Astrocyte (in vitro differentiated cells and primary cell): Measurements from ENCODE around the gene ANXA2. TPM values are rescaled to one million over a fixed set of nuclear protein-coding genes. Genes with fewer than 3 reads are reported as not detected.

ENCODE experiments used
- DNase-seq: peaks from one replicate; pipeline ENCODE4 v3.0.0-alpha.2; 2010; ENCODE audit warnings: low read depth
- FAIRE-seq: peaks from 2 replicates; lab custom pipeline; 2011; peaks lifted over from hg19 to GRCh38; lab: Jason Lieb, UNC
- H2AFZ ChIP-seq: 2 replicates; pipeline ENCODE4 v1.6.0; 2012; ENCODE audit warnings: low read depth, low read length, inconsistent platforms
- H3K27ac ChIP-seq: 2 replicates; pipeline ENCODE4 v1.5.1; 2011; ENCODE audit warnings: low read depth, low read length, inconsistent platforms
- H3K27me3 ChIP-seq: 2 replicates; pipeline ENCODE4 v1.6.0; 2011; ENCODE audit warnings: low read length, inconsistent platforms; ENCODE audit not compliant: insufficient read depth
- H3K36me3 ChIP-seq: 2 replicates; pipeline ENCODE4 v1.5.1; 2011; ENCODE audit warnings: low read length, inconsistent platforms; ENCODE audit not compliant: insufficient read depth
- H3K4me1 ChIP-seq: 2 replicates; pipeline ENCODE4 v1.5.1; 2011; ENCODE audit warnings: low read length, inconsistent platforms; ENCODE audit not compliant: insufficient read depth
- H3K4me2 ChIP-seq: 2 replicates; pipeline ENCODE4 v1.6.0; 2012; ENCODE audit warnings: low read length, inconsistent platforms
- H3K4me3 ChIP-seq: 2 replicates; pipeline ENCODE4 v1.5.1; 2011; ENCODE audit warnings: low read depth, mild to moderate bottlenecking, low read length, inconsistent platforms; ENCODE audit not compliant: insufficient read depth
- H3K79me2 ChIP-seq: 2 replicates; pipeline ENCODE4 v1.6.0; 2012; ENCODE audit warnings: mild to moderate bottlenecking, low read length, inconsistent platforms; ENCODE audit not compliant: insufficient read depth
- H3K9ac ChIP-seq: 2 replicates; pipeline ENCODE4 v1.6.0; 2012; ENCODE audit warnings: mild to moderate bottlenecking, low read length, inconsistent platforms
- H3K9me3 ChIP-seq: 2 replicates; pipeline ENCODE4 v1.5.1; 2012; ENCODE audit warnings: low read depth, mild to moderate bottlenecking, low read length, inconsistent platforms; ENCODE audit not compliant: insufficient read depth
- H4K20me1 ChIP-seq: 2 replicates; pipeline ENCODE4 v1.6.0; 2012; ENCODE audit warnings: low read length, inconsistent platforms; ENCODE audit not compliant: insufficient read depth
- H3K27ac Mint-ChIP-seq: one replicate; pipeline ENCODE4 v1.8.0; 2021; ENCODE audit warnings: mild to moderate bottlenecking, mixed read lengths; ENCODE audit not compliant: unreplicated experiment
- H3K27me3 Mint-ChIP-seq: one replicate; pipeline ENCODE4 v1.8.0; 2021; ENCODE audit warnings: low read depth, mixed read lengths; ENCODE audit not compliant: unreplicated experiment
- H3K36me3 Mint-ChIP-seq: one replicate; pipeline ENCODE4 v1.8.0; 2021; ENCODE audit warnings: low read depth, mixed read lengths; ENCODE audit not compliant: unreplicated experiment
- H3K4me1 Mint-ChIP-seq: one replicate; pipeline ENCODE4 v1.8.0; 2021; ENCODE audit warnings: low read depth, mixed read lengths; ENCODE audit not compliant: unreplicated experiment
- H3K4me3 Mint-ChIP-seq: one replicate; pipeline ENCODE4 v1.8.0; 2021; ENCODE audit warnings: mild to moderate bottlenecking, moderate library complexity, mixed read lengths; ENCODE audit not compliant: unreplicated experiment
- H3K9me3 Mint-ChIP-seq: one replicate; pipeline ENCODE4 v1.8.0; 2021; ENCODE audit warnings: mild to moderate bottlenecking, mixed read lengths; ENCODE audit not compliant: unreplicated experiment
- CTCF ChIP-seq: IDR thresholded peaks from 2 replicates; pipeline ENCODE4 v1.5.1; 2011; ENCODE audit warnings: low read depth, mild to moderate bottlenecking, inconsistent platforms, low read length, moderate library complexity; ENCODE audit not compliant: insufficient read depth
- EZH2 ChIP-seq: IDR thresholded peaks from 2 replicates; pipeline ENCODE4 v1.6.1; 2012; ENCODE audit warnings: mild to moderate bottlenecking, low read length, inconsistent platforms; ENCODE audit not compliant: insufficient read depth
- total RNA-seq: library from RNA; stranded (reverse); gene quantifications from 2 replicates; pipeline ENCODE4 v1.2.1, GENCODE V29; 2021

ANXA2 gene
- total RNA-seq, 1 donor from 2014 or later, result 2,599 TPM

DNA sequence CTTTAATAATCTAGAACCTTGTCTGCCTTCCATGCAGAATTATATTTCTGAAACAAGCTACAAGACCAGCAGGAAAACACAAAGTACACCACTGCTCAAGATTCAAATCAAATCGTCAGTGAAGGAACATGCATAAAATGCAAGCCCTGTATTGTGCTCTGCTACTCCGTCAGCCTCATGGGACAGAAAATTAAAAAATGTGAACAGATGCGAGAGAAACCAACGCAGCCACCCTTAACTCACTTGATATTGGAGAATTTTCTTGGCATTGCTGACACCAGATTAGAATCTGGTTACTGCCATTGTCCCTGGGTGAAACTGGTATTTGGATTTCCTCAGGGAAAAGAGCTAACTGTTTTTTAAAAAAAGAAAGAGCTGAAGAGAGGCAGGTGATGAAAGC lies 23.6 kb downstream of the ANXA2 start:
- Mint-ChIP-seq H3K9me3 (no peaks in the 10 kb centered on the region), H3K27ac (peak overlapping the region; percentile 100), H3K36me3 (peaks cover 44% of the 10 kb centered on the region), H3K4me3 (peak overlapping the region; percentile 47), H3K27me3 (no peaks in the 10 kb centered on the region), H3K4me1 (peaks cover 86% of the 10 kb centered on the region)
- no peak for FAIRE-seq
- H2AFZ ChIP-seq, result no peak overlapping the region
- TF ChIP-seq CTCF (no peak), EZH2 (no peak)
- H3K9me3 ChIP-seq, result no peaks in the 10 kb centered on the region
- no peaks in the 10 kb centered on the region for H3K27me3 ChIP-seq
- H3K4me1 ChIP-seq, result peaks cover 90% of the 10 kb centered on the region
- peaks cover 73% of the 10 kb centered on the region for H3K79me2 ChIP-seq
- peaks cover 34% of the 10 kb centered on the region for H4K20me1 ChIP-seq
- H3K36me3 ChIP-seq, result peaks cover 67% of the 10 kb centered on the region
- peak overlapping the region; percentile 87 for H3K9ac ChIP-seq
- peak overlapping the region; percentile 58 for H3K4me2 ChIP-seq
- no peak for DNase-seq
- peak overlapping the region; percentile 99 for H3K27ac ChIP-seq
- H3K4me3 ChIP-seq, result no peak overlapping the region

DNA sequence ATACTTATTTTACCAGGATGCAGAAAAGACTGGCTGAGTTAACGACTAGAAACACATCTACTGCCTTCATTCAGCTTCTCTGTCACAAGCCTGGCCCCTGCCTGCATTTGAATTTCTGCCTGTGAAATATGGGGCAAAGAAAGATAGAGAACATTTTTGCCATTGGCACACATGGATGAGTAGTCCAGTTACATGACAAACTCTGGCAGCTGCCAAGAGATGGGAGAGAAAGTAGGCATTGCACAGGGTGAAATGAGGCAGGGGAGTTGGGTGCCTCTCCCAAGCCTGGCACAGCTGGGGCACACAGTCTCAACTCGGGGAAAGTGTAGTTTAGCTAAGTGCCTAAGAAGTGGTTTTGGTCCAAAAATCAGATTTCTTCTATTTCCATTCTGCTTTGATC lies 24.0 kb downstream of the ANXA2 start:
- no peaks in the 10 kb centered on the region for H3K9me3 ChIP-seq
- FAIRE-seq (no peak), DNase-seq (no peak)
- peak overlapping the region; percentile 58 for H3K4me2 ChIP-seq
- Mint-ChIP-seq H3K27ac (peak overlapping the region; percentile 100), H3K4me3 (peak overlapping the region; percentile 47), H3K9me3 (no peaks in the 10 kb centered on the region), H3K4me1 (peaks cover 89% of the 10 kb centered on the region), H3K36me3 (peaks cover 43% of the 10 kb centered on the region), H3K27me3 (no peaks in the 10 kb centered on the region)
- peaks cover 91% of the 10 kb centered on the region for H3K4me1 ChIP-seq
- no peak overlapping the region for H2AFZ ChIP-seq
- no peaks in the 10 kb centered on the region for H3K27me3 ChIP-seq
- H3K36me3 ChIP-seq, result peaks cover 72% of the 10 kb centered on the region
- peak overlapping the region; percentile 99 for H3K27ac ChIP-seq
- peaks cover 35% of the 10 kb centered on the region for H4K20me1 ChIP-seq
- no peak for TF ChIP-seq CTCF
- TF ChIP-seq EZH2, result no peak
- peaks cover 76% of the 10 kb centered on the region for H3K79me2 ChIP-seq
- no peak overlapping the region for H3K4me3 ChIP-seq
- H3K9ac ChIP-seq, result peak overlapping the region; percentile 87

GRCh38 chr15:60373327-60373726 lies 24.5 kb downstream of the ANXA2 start:
- peaks cover 88% of the 10 kb centered on the region for H3K4me1 ChIP-seq
- Mint-ChIP-seq H3K36me3 (peaks cover 43% of the 10 kb centered on the region), H3K4me1 (peaks cover 91% of the 10 kb centered on the region), H3K9me3 (no peaks in the 10 kb centered on the region), H3K27ac (peak overlapping the region; percentile 100), H3K4me3 (no peak overlapping the region), H3K27me3 (no peaks in the 10 kb centered on the region)
- FAIRE-seq (no peak), DNase-seq (no peak)
- no peak overlapping the region for H2AFZ ChIP-seq
- H3K27me3 ChIP-seq, result no peaks in the 10 kb centered on the region
- TF ChIP-seq EZH2, result no peak
- no peak for TF ChIP-seq CTCF
- H4K20me1 ChIP-seq, result peaks cover 35% of the 10 kb centered on the region
- peak overlapping the region; percentile 87 for H3K9ac ChIP-seq
- H3K36me3 ChIP-seq, result peaks cover 74% of the 10 kb centered on the region
- H3K9me3 ChIP-seq, result no peaks in the 10 kb centered on the region
- peaks cover 76% of the 10 kb centered on the region for H3K79me2 ChIP-seq
- peak overlapping the region; percentile 58 for H3K4me2 ChIP-seq
- H3K4me3 ChIP-seq, result no peak overlapping the region
- H3K27ac ChIP-seq, result peak overlapping the region; percentile 99
